Glomerular endothelial cell (primary cell): ENCODE data around the gene LRP1-AS. TPM values are rescaled to one million over a fixed set of nuclear protein-coding genes. Genes with fewer than 3 reads are reported as not detected.

Source experiments
- DNase-seq: peaks from one replicate; pipeline ENCODE4 v3.0.0-alpha.2; 2011; ENCODE audit warnings: low read depth, low spot score; ENCODE audit errors: extremely low read depth
- total RNA-seq: library from RNA; depleted of rRNA; stranded (reverse); fragments of >200 nt; gene quantifications from 2 replicates; pipeline ENCODE4 v1.2.3, GENCODE V29; 2015

The LRP1-AS gene
- total RNA-seq, 1 donor from 2014 or later, result not detected

DNA sequence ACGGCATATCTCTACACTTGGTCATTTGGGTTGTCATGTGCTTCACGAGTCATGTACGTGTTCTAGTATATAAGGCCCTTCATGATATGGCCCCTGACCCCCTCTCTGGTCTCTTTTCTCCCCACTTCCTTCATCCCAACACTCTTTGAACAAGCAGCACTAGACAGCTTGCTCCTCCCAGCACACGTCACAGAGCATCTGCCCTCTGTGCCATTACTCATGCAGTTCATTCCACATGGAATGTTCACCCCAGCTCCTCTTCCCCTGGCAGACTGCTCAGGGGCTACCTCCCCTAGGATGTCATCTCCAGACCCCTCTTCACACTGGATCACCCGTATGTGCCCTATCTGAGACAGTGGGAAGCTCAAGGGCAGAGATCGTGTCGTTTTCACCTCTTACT, 14.1 kb upstream of the LRP1-AS start:
- DNase-seq, result no peak

DNA sequence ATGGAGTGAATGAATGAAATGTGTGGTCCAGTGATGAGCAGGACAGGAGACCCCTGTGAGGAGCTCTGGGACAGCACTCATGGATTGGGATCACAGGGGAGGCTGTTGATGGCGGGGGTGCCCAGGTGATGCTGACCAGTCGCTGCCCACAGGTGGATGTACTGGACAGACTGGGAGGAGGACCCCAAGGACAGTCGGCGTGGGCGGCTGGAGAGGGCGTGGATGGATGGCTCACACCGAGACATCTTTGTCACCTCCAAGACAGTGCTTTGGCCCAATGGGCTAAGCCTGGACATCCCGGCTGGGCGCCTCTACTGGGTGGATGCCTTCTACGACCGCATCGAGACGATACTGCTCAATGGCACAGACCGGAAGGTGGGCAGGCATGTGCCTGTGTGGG, 13.3 kb upstream of the LRP1-AS start:
- no peak for DNase-seq

DNA sequence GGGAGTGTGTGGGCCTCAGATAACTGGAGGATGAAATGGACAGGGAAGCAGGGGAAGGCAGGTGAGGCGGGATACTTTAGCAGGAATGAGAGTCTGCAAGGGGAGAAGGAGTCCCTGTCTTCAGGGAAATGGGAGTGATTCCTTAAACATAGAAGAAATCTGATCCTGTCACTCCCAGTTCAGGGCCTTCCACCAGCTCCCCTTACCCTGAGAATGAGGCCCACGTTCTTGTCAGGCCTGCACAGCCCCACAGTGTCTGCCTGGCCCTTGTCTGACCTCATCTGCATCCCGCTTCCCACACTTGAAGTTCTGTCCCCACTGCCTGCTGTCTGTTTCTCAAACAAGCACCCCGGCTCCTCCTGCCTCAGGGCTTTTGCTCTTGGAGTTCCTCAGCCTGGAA, 12.6 kb upstream of the LRP1-AS start:
- DNase-seq, result no peak

- no peak for DNase-seq
Observed at GRCh38 chr12:57159311-57159710, 11.9 kb upstream of the LRP1-AS start.

DNA sequence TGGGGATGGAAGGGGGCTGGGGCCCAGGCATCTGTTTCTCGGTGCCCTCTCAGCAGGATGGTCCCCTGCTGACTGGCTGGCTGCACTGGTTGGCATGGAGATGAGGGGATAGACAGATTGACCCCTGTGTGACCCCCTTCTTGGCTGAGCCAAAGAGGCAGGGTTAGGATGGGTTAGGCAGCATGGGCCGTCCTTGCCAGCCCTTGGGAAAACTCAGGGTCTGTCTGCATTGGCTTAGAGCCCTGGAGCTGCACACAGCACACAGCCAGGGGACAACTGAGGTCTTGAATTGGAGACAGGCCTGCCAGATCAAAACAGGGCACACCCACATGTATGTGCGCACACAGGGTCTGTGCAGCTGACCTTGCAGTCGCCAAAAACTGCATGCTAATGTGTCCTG, 11.2 kb upstream of the LRP1-AS start:
- DNase-seq, result no peak

DNA sequence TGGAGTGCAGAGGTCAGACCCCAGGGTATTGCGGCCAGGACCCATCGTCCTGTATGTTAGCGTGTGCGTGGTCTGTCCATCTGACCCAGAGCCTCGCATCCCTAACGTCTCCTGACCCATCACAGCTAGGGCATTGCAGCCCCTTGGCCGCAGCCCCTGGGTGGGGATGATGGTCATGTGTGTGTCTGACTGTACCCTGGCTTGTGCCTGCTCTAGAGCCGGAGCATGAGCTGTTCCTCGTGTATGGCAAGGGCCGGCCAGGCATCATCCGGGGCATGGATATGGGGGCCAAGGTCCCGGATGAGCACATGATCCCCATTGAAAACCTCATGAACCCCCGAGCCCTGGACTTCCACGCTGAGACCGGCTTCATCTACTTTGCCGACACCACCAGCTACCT, 10.8 kb upstream of the LRP1-AS start:
- DNase-seq, result no peak

DNA sequence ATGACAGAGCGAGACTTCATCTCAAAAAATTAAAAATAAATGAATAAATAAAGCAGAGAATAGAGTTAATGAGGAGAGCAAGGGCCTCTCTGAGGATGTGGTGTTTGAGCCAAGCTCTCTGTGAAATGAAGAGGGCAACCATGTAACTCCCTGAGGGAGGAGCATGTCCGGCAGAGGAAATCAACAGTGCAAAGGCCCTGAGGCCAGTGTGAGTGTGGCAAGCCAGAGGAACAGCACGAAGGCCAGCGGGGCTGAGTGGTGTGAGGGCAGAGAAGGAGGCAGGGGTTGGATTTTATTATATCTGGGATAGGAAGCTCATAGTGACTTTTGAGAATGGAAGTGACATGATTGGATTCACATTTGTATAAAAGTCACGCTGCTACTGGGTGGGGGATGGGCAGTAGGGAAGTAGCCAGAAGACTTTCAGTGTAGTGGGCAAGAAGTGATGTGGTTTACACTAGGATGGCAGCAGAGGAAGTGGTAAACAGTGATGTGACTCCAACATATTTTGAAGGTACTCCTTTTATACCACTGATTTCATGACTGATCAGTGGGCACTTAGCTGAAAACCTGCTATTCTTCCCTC, 10.3 kb upstream of the LRP1-AS start:
- DNase-seq, result no peak

DNA sequence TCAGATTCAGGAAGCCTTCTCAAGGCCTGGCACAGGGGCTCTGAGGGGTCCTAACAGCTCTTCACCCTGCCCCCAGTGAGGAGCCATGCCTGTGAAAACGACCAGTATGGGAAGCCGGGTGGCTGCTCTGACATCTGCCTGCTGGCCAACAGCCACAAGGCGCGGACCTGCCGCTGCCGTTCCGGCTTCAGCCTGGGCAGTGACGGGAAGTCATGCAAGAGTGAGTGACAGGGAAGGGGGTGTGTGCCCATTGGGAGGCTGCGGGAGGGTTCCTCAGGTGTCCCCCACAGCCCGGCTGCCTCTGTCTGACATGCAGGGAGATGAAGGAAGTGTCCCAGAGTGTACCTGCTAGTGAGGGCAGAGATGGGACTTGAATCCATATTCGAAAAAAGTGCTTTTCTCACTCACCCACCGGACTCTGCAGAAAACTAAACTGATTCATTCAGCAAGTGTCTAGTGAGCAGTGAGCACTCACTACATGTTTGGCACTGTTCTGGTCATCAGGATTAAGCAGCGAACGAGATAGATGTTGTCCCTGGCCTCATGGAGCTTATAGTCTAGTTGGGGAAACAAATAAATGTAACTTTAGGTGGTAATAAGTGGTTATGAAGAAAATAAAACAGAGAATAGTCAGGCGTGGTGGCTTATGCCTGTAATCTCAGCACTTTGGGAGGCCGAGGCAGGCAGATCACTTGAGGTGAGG, 9.4 kb upstream of the LRP1-AS start:
- DNase-seq, result no peak

- no peak for DNase-seq
Observed at GRCh38 chr12:57154804-57155434, 7.5 kb upstream of the LRP1-AS start.

GRCh38 chr12:57154076-57154475, 6.7 kb upstream of the LRP1-AS start:
- DNase-seq, result no peak

- no peak for DNase-seq
Observed at GRCh38 chr12:57153415-57153997, 6.1 kb upstream of the LRP1-AS start.

DNA sequence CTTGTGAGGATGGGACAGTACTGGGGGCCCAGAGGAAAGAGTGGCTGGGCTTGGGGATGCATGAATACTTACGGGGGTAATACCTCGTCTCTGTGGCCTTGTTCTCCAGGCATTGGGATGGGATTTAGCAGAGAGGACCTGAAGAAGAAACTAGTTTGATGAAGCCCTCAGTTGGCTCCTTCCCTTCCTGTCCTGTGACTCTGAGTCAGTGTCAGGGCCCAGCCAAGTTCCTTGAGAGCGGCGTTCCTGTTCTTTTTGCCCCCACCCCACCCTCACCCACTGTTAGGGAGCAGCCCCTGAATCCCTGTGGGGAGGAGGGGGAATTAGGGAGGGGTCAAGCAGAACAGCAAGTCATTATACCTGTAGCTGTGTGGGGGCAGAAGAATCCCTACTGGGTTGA, 5.2 kb upstream of the LRP1-AS start:
- no peak for DNase-seq

DNA sequence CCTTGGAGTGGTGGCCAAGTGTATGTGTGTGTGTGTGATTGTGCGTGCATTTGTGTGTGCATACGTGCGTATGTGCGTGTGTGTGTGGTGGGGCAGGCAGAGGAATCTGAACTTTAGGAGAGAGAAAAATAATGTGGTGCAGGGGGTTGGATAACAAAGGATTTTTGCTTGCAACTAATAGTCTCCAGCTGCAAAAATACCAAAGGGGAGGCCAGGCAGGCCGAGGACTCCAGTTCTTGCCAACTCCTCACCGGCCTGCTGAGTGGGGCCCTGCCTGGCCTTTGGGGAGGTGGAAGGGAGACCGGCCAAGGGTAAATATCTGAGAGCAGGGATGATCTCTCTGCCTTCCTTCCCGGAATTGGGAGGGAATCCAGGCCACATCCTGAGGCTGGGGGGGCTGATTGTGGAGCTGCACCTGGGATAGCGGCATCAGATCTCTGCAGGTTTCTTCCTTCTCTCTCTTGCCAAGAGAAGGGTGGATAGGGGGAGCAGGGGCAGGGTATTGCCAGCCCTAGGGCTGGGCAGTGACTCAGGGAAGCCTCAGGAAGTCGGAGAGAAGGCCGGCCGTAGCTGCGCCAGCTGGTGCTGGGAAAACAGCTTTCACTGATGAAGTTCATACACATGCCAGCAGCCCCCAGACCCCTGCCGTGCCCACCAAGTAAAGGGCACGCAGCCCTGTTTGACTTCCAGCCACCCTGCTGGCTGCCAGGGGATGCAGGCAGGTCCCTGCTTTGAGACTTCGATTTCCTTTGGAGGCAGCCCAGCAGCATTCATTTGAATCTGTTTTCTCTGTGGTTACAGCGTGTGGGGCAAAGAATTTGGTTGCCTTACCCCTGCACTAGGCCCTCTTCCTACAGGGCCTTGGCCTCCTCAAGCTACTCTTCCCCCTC, 4.6 kb upstream of the LRP1-AS start:
- no peak for DNase-seq

DNA sequence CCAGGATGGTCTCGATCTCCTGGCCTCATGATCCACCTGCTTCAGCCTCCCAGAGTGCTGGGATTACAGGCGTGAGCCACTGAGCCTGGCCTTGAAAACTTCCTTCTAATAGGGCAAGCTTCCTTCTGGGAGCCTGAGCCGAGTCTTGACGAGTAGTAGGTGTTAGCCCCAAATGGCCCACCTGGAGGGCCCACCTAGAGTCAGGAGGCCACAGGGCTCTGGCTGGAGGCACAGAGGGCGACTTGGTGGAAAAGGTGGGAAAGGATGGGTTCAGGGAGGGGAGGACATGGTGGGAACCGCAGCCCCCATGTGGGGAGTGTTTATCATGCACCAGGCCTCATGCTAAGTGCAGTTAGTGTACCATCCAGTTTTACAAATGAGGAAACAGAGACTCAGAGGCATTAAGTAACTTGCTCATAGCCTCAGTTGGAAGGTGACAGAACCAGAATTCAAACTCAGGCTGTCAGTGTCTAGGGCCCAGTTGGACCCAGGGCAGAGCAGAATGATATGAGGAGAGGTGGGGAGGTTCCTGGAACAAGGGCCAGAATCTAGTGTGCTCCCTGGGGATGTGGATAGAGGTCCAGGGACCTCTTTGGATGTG, 3.1 kb upstream of the LRP1-AS start:
- no peak for DNase-seq

DNA sequence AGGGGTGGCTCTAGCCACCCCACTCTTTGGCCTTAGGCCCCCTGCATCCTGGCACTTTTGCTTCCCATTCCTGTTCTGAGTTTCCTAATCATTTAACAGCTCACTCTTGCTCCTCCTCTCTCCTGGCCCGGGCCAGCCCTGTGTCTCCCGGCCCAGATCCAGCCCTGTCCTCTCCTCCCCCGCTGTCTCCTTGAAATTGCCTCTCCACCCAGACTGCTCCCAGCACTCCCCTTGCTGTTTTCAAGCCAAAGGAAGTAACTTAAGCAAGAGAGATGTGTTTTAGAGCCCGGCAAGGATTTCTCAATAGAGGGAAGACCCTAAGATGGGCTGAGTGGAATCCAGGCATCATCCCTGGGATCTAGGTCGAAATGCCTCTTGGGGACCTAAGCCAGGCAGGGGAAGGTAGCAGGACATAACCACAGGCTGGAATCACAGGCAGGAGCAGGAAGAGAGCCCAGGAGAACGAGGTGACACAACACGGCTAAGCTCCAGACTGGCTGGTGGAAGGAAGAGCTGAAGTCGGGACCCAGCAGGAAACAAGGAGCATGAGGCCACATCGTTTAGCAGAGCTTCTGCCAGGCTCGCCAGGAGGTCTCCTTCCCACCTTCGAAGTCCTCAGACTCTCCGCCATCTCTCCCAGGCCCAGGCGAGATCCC, 2.0 kb upstream of the LRP1-AS start:
- DNase-seq, result no peak

- DNase-seq, result no peak
Observed at GRCh38 chr12:57148469-57149244, 1.2 kb upstream of the LRP1-AS start.

DNA sequence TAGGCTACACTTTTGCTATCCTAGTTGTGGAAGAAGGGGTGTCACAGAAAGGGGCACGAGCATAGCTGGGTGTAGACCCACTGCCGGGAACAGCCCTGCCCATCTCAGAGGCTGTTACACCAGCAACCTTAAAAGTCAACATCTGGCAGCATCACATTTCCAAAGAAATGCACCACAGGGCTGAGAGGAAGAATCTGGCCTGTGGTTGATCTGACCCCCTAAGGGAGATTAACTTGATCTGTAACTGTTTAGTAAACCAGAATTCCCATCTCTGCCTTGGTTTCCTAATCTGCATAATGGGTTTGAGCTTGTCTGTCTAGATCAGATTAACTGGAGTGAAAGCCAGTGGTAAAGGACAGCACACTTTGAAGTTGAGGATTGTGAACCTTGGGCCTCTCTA, 1.3 kb downstream of the LRP1-AS start:
- no peak for DNase-seq

DNA sequence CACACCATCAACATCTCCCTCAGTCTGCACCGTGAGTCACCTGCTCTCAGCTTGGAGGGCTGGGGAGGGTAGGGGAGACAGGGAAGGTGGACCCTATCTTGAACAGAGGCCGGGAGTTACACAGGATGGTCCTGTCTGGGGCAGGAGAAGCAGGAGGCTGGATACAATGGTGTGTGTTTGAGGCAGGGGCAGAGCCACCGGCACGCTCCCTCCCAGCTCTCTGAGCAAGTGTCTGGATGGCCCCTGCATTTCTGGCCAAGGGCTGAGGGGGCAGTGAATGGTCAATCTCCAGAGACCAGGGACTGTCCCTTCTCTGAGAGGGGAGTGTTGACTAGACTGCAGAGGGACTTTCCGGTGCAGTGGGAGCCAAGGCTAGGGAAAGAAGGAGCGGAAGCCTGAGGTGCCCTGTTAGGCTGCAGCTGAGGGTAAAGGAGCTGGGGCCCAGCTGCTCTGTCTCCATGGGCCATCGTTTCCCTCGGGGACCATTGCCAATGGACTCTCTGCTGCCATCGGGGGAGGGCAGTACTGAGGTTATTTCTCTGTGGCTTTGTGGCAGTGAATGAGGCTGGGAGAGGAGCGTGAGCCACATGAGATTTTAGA, 1.9 kb downstream of the LRP1-AS start:
- no peak for DNase-seq

GRCh38 chr12:57143454-57143853, 4.0 kb downstream of the LRP1-AS start:
- DNase-seq, result no peak
